Caco-2 (cell line): ENCODE data around the gene DDX31. TPM values are rescaled to one million over a fixed set of nuclear protein-coding genes. Genes with fewer than 3 reads are reported as not detected.

Source experiments
- BruUV-seq: library from RNA; stranded (reverse); fragments of 400-500 nt; replicated peaks from 2 replicates; lab custom pipeline; 2021; lab: Mats Ljungman, UMichigan
- CTCF ChIA-PET: fragments of 300-600 bp; sonication (Branson Sonifier 250); formaldehyde crosslinking; loops from one replicate; lab custom pipeline; 2022; ENCODE audit warnings: antibody characterized with exemption; lab: Charles Lee
- POLR2A ChIA-PET: fragments of 300-600 bp; sonication (Branson Sonifier 250); formaldehyde crosslinking; loops from one replicate; lab custom pipeline; 2022; ENCODE audit warnings: antibody characterized with exemption; lab: Charles Lee
- DNase-seq, 2 experiments: peaks; one replicate each; pipeline versions ENCODE4 v3.0.0 to v3.0.0-alpha.2; 2020 to 2022
- H3K27me3 ChIP-seq: replicated peaks from 2 replicates; pipeline ENCODE4 v1.6.0; 2011; ENCODE audit warnings: low read length; ENCODE audit not compliant: control insufficient read depth, insufficient read depth
- H3K36me3 ChIP-seq: 2 replicates; pipeline ENCODE4 v1.5.1; 2011; ENCODE audit warnings: low read length; ENCODE audit not compliant: control insufficient read depth, insufficient read depth
- H3K4me1 ChIP-seq: fragments of 250-450 bp; sonication (Bioruptor Pico); 2 replicates; pipeline ENCODE4 v1.5.1; 2020; ENCODE audit warnings: mild to moderate bottlenecking
- H3K4me3 ChIP-seq: 2 replicates; pipeline ENCODE4 v1.5.1; 2011; ENCODE audit warnings: low read depth, mild to moderate bottlenecking, control low read depth, low read length
- H3K9me3 ChIP-seq: fragments of 250-450 bp; sonication (Bioruptor Pico); 2 replicates; pipeline ENCODE4 v1.5.1; 2020; ENCODE audit warnings: mild to moderate bottlenecking, moderate library complexity
- H3K27ac Mint-ChIP-seq: one replicate; pipeline ENCODE4 v1.8.0; 2022; ENCODE audit warnings: mixed read lengths; ENCODE audit not compliant: unreplicated experiment
- H3K27me3 Mint-ChIP-seq: one replicate; pipeline ENCODE4 v1.8.0; 2022; ENCODE audit warnings: mixed read lengths; ENCODE audit not compliant: insufficient read depth, unreplicated experiment
- H3K36me3 Mint-ChIP-seq: one replicate; pipeline ENCODE4 v1.8.0; 2022; ENCODE audit warnings: mild to moderate bottlenecking, mixed read lengths; ENCODE audit not compliant: insufficient read depth, unreplicated experiment
- H3K4me1 Mint-ChIP-seq: one replicate; pipeline ENCODE4 v1.8.0; 2022; ENCODE audit warnings: low read depth, mixed read lengths; ENCODE audit not compliant: unreplicated experiment
- H3K4me3 Mint-ChIP-seq: one replicate; pipeline ENCODE4 v1.8.0; 2022; ENCODE audit warnings: mild to moderate bottlenecking, moderate library complexity, mixed read lengths; ENCODE audit not compliant: unreplicated experiment
- H3K9me3 Mint-ChIP-seq: one replicate; pipeline ENCODE4 v1.8.0; 2022; ENCODE audit warnings: mixed read lengths; ENCODE audit not compliant: unreplicated experiment
- CTCF ChIP-seq, 2 experiments: fragments of 200-600 bp in 1 of 2; IDR thresholded peaks; 1 replicate in 1 of 2; 2 replicates in 1 of 2; pipeline versions ENCODE4 v1.5.1 to v1.8.0; 2011 to 2022; ENCODE audit warnings: antibody characterized with exemption in 1 of 2, control low read depth in 1 of 2, inconsistent platforms in 1 of 2, low read depth in 1 of 2, low read length in 1 of 2, mild to moderate bottlenecking in 1 of 2, moderate library complexity in 1 of 2; ENCODE audit not compliant: insufficient read depth in 1 of 2, severe bottlenecking in 1 of 2, unreplicated experiment in 1 of 2
- intact Hi-C: fragments of 100-400 bp; cut with micrococcal nuclease; formaldehyde crosslinking; loops from one replicate; pipeline ENCODE4 v1.10.0; 2022; ENCODE audit not compliant: unreplicated experiment
- total RNA-seq: library from RNA; stranded (reverse); gene quantifications from 2 replicates; pipeline ENCODE4 v1.2.3, GENCODE V29; 2022

Gene DDX31
- total RNA-seq, 1 experiment from 2014 or later: 23.1 TPM

- H3K4me3 ChIP-seq: no peak overlapping the region
- H3K9me3 ChIP-seq: no peaks in the 10 kb centered on the region
- BruUV-seq: no TSS peak
- intact Hi-C loops: loop anchor here (2.0 kb wide), 1 partner anchor 127 kb away; no protein-coding TSS in a partner anchor
- no peak overlapping the region for H3K27ac Mint-ChIP-seq
- H3K36me3 ChIP-seq: peaks cover 2% of the 10 kb centered on the region
- H3K4me1 ChIP-seq: peaks cover 9% of the 10 kb centered on the region; the same call in 1 of the 2 replicates
- peaks cover 34% of the 10 kb centered on the region for H3K36me3 Mint-ChIP-seq
- TF ChIP-seq CTCF (IDR thresholded peaks at IDR 0.05; ENCODE audit: insufficient read depth in 1 of 2, low read depth in 1 of 2, low read length in 1 of 2, severe bottlenecking in 1 of 2, unreplicated experiment in 1 of 2): peak; percentile 2 to 19
- H3K9me3 Mint-ChIP-seq: no peaks in the 10 kb centered on the region
- H3K4me3 Mint-ChIP-seq: peak overlapping the region; percentile 34
- ChIA-PET POLR2A (no interaction called here), CTCF (no interaction called here)
- peaks cover 17% of the 10 kb centered on the region for H3K4me1 Mint-ChIP-seq
- no peaks in the 10 kb centered on the region for H3K27me3 Mint-ChIP-seq
- H3K27me3 ChIP-seq: no peaks in the 10 kb centered on the region
- DNase-seq: peak; percentile 39 to 55
Observed at GRCh38 chr9:132673355-132673754, 3.6 kb upstream of the DDX31 start.

GRCh38 chr9:132672413-132672690, 2.6 kb upstream of the DDX31 start:
- no peaks in the 10 kb centered on the region for H3K9me3 Mint-ChIP-seq
- intact Hi-C loops: loop anchor here (2.0 kb wide), 1 partner anchor 128 kb away; no protein-coding TSS in a partner anchor
- no peak for DNase-seq
- Histone ChIP-seq H3K9me3 (no peaks in the 10 kb centered on the region), H3K36me3 (no peaks in the 10 kb centered on the region), H3K27me3 (no peaks in the 10 kb centered on the region), H3K4me1 (peaks cover 9% of the 10 kb centered on the region; the same call in 1 of the 2 replicates), H3K4me3 (no peak overlapping the region)
- no peaks in the 10 kb centered on the region for H3K27me3 Mint-ChIP-seq
- H3K27ac Mint-ChIP-seq: peak overlapping the region; percentile 29
- H3K36me3 Mint-ChIP-seq: peaks cover 28% of the 10 kb centered on the region
- no TSS peak for BruUV-seq
- ChIA-PET CTCF (interaction anchor here (0.6 kb wide), 1 partner anchor 95 kb away, joined by 3 read pairs; no protein-coding TSS in a partner anchor), POLR2A (interaction anchor here (0.6 kb wide), 1 partner anchor 787 kb away, joined by 6 read pairs; the partner anchor contains the start of gene CACFD1)
- TF ChIP-seq CTCF (IDR thresholded peaks at IDR 0.05; ENCODE audit: insufficient read depth in 1 of 2, low read depth in 1 of 2, low read length in 1 of 2, severe bottlenecking in 1 of 2, unreplicated experiment in 1 of 2): no peak
- H3K4me3 Mint-ChIP-seq: peak overlapping the region; percentile 90
- peaks cover 24% of the 10 kb centered on the region for H3K4me1 Mint-ChIP-seq

- TF ChIP-seq CTCF (IDR thresholded peaks at IDR 0.05; ENCODE audit: insufficient read depth in 1 of 2, low read depth in 1 of 2, low read length in 1 of 2, severe bottlenecking in 1 of 2, unreplicated experiment in 1 of 2): no peak
- DNase-seq: no peak
- H3K9me3 Mint-ChIP-seq: no peaks in the 10 kb centered on the region
- H3K9me3 ChIP-seq: no peaks in the 10 kb centered on the region
- ChIA-PET POLR2A (interaction anchor here (0.6 kb wide), 1 partner anchor 788 kb away, joined by 6 read pairs; the partner anchor contains the start of gene CACFD1), CTCF (no interaction called here)
- peaks cover 9% of the 10 kb centered on the region; the same call in 1 of the 2 replicates for H3K4me1 ChIP-seq
- peak overlapping the region; percentile 91 for H3K4me3 ChIP-seq
- intact Hi-C loops: loop anchor here (2.0 kb wide), 1 partner anchor 129 kb away; no protein-coding TSS in a partner anchor
- H3K36me3 Mint-ChIP-seq: peaks cover 32% of the 10 kb centered on the region
- TSS peak; percentile 34 for BruUV-seq
- H3K27me3 Mint-ChIP-seq: no peaks in the 10 kb centered on the region
- peak overlapping the region; percentile 97 for H3K27ac Mint-ChIP-seq
- peaks cover 24% of the 10 kb centered on the region for H3K4me1 Mint-ChIP-seq
- H3K4me3 Mint-ChIP-seq: peak overlapping the region; percentile 90
- H3K36me3 ChIP-seq: no peaks in the 10 kb centered on the region
- H3K27me3 ChIP-seq: no peaks in the 10 kb centered on the region
Observed at GRCh38 chr9:132671620-132672412, 2.0 kb upstream of the DDX31 start.
